Ishikawa (cell line): ENCODE measurements around the gene HAUS2.

ENCODE experiments used
- CEBPB ChIP-seq: IDR thresholded peaks from 2 replicates; pipeline ENCODE4 v1.6.1; 2012
- CREB1 ChIP-seq: IDR thresholded peaks from 2 replicates; pipeline ENCODE4 v1.6.1; 2012; ENCODE audit warnings: low read depth
- EGR1 ChIP-seq: IDR thresholded peaks from 2 replicates; pipeline ENCODE4 v1.6.1; 2012
- EP300 ChIP-seq: IDR thresholded peaks from 2 replicates; pipeline ENCODE4 v1.6.1; 2012; ENCODE audit warnings: borderline replicate concordance
- FOXM1 ChIP-seq: IDR thresholded peaks from 2 replicates; pipeline ENCODE4 v1.6.1; 2012; ENCODE audit warnings: low read depth, borderline replicate concordance
- MAX ChIP-seq: IDR thresholded peaks from 2 replicates; pipeline ENCODE4 v1.6.1; 2012
- NFIC ChIP-seq: IDR thresholded peaks from 2 replicates; pipeline ENCODE4 v1.6.1; 2012
- RAD21 ChIP-seq: IDR thresholded peaks from 2 replicates; pipeline ENCODE4 v1.6.1; 2012; ENCODE audit warnings: low read depth
- REST ChIP-seq: IDR thresholded peaks from 2 replicates; pipeline ENCODE4 v1.6.1; 2012; ENCODE audit warnings: low read depth, mild to moderate bottlenecking
- TAF1 ChIP-seq: IDR thresholded peaks from 2 replicates; pipeline ENCODE4 v1.6.1; 2012; ENCODE audit warnings: low read depth, mild to moderate bottlenecking
- TEAD4 ChIP-seq: IDR thresholded peaks from 2 replicates; pipeline ENCODE4 v1.6.1; 2012
- USF1 ChIP-seq: IDR thresholded peaks from 2 replicates; pipeline ENCODE4 v1.6.1; 2012
- YY1 ChIP-seq: IDR thresholded peaks from 2 replicates; pipeline ENCODE4 v1.6.1; 2012; ENCODE audit warnings: low read depth
- ZBTB7A ChIP-seq: IDR thresholded peaks from 2 replicates; pipeline ENCODE4 v1.6.1; 2012; ENCODE audit warnings: low read depth

GRCh38 chr15:42605796-42606195 is 57.2 kb downstream of the HAUS2 start:
- TF ChIP-seq CREB1 (no peak), CEBPB (no peak), REST (no peak), RAD21 (no peak), TEAD4 (no peak), EGR1 (no peak), YY1 (no peak), EP300 (no peak), TAF1 (no peak), FOXM1 (no peak), ZBTB7A (no peak), MAX (no peak), USF1 (no peak), NFIC (no peak)
